ENCODE measurements around the gene ADAMTS19.
"Not testable (repeated sequence)": the region's sequence is repeated elsewhere in the genome, so short reads cannot be mapped to it uniquely, and the experiment has no call there.

ADAMTS19 gene

GRCh38 chr5:129477532-129477931 is 17.4 kb downstream of the ADAMTS19 start:
- no peak for DNase-seq (ENCODE audit: low read depth in 2 of 2)

DNA sequence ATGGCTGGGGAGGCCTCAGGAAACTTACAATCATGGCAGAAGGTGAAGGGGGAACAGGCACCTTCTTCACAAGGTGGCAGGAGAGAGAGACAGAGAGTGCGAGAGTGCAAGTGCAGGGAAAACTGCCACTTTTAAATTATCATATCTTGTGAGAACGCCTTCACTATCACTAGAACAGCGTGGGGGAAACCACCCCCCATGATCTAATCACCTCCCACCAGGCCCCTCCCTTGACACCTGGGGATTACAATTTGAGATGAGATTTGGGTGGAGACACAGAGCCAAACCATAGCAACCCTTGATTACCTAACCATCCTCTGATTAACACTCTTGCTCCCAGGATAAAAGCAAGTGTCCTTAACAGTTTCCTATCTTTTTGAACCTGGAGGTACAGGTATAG is 21.1 kb downstream of the ADAMTS19 start:
- no peak for DNase-seq (ENCODE audit: low read depth in 2 of 2)

- no peak for DNase-seq (ENCODE audit: low read depth in 2 of 2)
Observed at GRCh38 chr5:129496421-129496820, 36.3 kb downstream of the ADAMTS19 start.

- DNase-seq (ENCODE audit: low read depth in 2 of 2), result no peak
Observed at GRCh38 chr5:129496864-129497595, 36.9 kb downstream of the ADAMTS19 start.

- DNase-seq (ENCODE audit: low read depth in 2 of 2), result no peak
Observed at GRCh38 chr5:129499208-129499852, 39.2 kb downstream of the ADAMTS19 start.

DNA sequence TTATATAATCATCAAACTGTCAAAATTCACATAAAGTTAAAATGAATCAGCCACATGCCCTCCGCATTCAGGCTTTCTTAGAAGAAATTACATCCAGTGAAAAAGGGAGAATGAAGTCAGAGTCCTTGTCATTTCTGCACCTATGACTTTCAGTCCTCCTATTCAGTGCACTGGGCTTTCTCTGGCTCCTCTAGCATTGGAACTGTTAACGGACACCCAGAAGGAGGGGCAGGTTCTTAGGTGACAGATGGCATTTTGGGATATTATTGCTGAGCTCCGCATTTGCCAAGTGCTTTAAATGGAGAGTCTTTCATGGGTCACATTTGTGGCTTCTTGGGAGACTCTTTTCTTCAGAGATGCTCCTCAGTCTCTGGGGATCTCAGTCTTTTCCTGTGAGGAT is 40.0 kb downstream of the ADAMTS19 start:
- no peak for DNase-seq (ENCODE audit: low read depth in 2 of 2)

DNA sequence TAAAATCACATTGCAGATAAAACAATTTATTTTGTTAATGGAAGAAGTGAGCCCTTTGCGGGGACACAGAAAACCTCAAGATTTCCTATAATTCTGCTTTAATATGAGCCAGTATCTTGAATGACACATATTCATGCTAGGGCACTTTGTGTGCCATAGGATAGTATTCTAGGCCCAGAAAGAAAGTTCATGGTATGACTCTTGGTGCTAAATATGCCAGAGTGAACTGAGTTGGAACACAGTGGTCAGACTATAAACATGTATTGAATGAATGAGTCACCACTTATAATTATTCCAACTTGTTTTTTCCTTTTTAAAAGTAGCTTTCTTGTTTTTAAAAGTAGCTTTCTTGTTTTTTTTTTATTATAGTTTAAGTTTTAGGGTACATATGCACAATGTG is 46.0 kb downstream of the ADAMTS19 start:
- no peak for DNase-seq (ENCODE audit: low read depth in 2 of 2)

DNA sequence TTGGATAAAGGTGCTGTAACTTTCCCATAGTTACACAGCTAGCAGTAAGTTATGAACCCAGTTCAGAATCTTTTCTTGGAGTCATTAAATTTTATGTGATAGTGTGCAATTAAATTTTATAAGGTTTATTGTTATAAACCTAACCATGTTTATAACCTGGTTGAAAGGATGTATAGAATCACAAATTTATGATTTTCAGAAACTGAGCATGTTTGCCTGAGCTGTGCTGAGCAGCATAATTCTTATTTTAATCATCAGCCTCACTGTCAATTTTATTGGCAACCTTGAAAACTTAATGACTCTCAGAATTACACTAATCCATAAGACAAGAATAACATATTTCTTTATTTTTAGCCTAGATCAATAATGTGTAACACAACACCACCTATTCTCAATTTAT is 46.9 kb downstream of the ADAMTS19 start:
- no peak for DNase-seq (ENCODE audit: low read depth in 2 of 2)

DNA sequence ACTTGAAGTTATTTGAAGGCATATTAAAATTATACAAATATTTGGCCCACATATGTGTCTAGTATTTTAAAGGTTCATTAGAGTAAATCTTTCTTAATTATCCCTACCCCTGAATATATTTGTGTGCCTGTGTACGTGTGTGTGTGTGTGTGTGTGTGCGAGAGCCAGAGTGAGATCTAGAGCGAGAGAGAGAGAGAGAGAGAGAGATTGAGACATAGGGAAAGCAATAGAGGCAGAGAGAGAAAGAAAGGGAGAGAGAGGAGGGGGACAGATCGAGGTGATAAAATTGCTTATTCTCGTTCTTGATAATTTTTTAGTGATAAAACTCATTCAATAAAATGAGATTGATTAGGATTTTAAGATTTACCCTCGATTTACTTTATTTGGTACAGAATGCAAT is 47.4 kb downstream of the ADAMTS19 start:
- no peak for DNase-seq (ENCODE audit: low read depth in 2 of 2)

DNA sequence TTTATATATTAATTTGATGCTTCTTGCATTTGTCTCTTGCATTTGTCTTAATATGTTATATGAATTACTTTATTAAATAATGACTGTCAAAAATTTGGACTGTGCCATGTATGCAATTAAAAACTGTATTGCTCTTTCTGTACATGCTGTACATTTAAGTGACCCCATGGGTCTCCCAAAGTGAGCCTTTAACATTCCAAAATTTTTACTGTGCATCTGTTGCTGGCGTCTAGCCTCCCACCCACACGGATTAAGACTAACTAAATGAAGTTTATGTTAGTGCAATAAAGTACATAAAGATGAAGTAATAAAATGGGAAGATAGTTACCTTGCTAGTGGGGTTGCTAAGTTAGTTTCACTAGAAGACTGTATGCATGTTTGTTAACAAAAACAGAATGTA is 48.5 kb downstream of the ADAMTS19 start:
- no peak for DNase-seq (ENCODE audit: low read depth in 2 of 2)

DNA sequence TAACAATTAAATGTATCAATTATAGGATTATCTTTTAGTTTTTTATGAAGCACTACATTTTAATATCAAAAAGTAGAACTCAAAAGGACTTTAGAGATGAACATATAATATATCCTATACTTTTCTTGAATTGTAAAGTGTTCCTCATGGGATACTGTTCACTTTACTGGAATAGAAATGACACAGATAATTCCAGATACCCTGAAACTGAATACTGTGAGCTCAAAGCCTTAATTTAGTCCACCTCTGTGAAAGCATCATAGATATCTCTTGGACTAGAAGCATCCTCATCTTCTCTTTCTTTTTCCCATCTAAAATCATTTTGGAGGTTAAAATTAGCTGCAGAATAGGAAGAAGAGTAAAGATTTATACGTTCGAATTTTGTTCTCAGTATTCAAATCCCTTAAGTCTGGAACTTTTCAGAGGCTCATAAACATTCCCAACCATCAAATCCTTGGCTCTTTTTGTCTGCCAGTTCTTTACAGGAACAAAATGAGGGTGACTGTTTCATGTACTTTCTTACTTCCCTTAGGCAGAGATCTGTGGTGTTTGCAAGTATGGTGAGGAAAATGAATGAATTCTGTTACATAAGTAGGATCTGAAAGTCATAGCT is 49.4 kb downstream of the ADAMTS19 start:
- DNase-seq (ENCODE audit: low read depth in 2 of 2), result no peak

DNA sequence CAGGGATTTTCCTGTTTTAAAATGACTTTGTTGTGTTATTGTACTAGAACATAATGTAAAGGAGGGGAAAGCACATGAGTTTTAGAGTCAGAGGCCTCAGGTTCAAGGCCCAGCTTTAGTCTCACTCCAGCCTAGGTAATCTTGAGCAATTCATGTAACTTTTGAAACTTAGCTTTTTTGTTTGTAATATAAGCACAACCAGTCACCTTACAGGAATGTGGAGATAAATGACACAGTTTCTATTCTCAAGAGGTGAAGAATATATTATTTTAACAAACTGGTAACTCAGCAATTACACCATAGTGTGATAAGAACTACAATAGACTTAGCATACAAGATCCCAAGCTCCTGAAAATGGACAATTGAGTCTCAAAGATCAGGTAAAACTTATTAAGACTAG is 51.2 kb downstream of the ADAMTS19 start:
- DNase-seq (ENCODE audit: low read depth in 2 of 2), result no peak

- no peak for DNase-seq (ENCODE audit: low read depth in 2 of 2)
Observed at GRCh38 chr5:129541051-129541450, 81.0 kb downstream of the ADAMTS19 start.

DNA sequence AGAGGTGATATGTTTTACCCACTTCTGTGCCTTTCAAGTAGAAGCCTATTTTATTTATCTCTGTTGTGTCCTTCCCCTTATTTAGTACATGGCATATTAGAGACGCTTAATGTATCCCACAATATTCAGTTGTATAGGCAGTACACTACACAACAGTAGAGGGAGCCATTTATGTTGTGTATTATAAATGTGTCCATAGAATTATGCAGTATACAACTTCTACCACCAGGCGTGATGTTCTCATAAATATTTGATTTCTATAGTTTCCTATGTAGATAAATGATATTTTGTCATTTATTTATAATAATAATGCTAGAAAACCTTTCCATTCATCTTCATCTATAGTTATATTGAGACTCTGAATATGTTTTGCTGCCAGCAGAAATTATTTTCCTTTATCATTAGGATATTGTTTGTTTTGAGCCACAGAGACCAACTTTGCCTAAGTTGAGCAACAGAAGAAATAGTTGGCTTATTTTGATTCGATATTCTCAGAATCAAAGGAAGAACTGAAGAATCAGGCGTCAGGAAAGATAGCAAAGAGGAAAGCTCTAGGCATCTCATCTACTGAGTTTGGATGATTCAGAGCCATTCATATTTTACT is 81.7 kb downstream of the ADAMTS19 start:
- no peak for DNase-seq (ENCODE audit: low read depth in 2 of 2)

DNA sequence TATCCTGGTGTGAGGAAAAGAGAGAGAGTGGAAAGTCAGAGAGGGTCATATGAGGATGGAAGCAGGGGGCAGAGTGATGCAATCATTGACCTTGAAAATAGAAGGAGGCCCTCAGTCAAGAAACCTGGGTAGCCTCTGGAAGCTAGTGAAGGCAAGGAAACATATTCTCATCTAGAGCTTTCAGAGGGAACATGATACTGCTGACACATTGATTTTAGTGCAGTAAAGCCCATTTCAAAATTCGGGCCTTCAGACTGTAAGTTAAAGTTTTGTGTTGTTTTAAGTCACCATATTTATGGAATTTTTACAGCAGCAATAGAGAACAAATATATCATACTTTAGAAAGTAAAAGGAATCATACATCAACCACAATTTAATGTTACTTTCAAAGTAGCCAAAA is 87.0 kb downstream of the ADAMTS19 start:
- DNase-seq (ENCODE audit: low read depth in 2 of 2), result no peak

GRCh38 chr5:129554134-129554904 is 94.2 kb downstream of the ADAMTS19 start:
- DNase-seq (ENCODE audit: low read depth in 2 of 2), result no peak

GRCh38 chr5:129563585-129563984 is 103.5 kb downstream of the ADAMTS19 start:
- DNase-seq (ENCODE audit: low read depth in 2 of 2), result no peak

- DNase-seq (ENCODE audit: low read depth in 2 of 2), result no peak
Observed at GRCh38 chr5:129569295-129569694, 109.2 kb downstream of the ADAMTS19 start.

GRCh38 chr5:129572060-129572459 is 112.0 kb downstream of the ADAMTS19 start:
- no peak for DNase-seq (ENCODE audit: low read depth in 2 of 2)

DNA sequence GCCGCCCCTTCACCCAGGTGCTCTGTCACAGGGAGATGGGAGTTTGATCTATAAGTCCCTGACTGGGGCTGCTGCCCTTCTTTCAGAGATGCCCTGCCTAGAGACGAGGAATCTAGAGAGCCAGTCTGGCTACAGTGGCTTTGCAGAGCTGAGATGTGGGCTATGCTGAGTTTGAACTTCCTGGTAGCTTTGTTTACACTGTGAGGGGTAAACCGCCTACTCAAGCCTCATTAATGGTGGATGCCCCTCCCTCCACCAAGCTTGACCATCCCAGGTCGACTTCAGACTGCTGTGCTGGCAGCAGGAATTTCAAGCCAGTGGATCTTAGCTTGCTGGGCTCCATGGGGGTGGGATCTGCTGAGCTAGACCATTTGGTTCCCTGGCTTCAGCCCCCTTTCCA is 124.4 kb downstream of the ADAMTS19 start:
- not testable (repeated sequence) for DNase-seq (ENCODE audit: low read depth in 2 of 2)

DNA sequence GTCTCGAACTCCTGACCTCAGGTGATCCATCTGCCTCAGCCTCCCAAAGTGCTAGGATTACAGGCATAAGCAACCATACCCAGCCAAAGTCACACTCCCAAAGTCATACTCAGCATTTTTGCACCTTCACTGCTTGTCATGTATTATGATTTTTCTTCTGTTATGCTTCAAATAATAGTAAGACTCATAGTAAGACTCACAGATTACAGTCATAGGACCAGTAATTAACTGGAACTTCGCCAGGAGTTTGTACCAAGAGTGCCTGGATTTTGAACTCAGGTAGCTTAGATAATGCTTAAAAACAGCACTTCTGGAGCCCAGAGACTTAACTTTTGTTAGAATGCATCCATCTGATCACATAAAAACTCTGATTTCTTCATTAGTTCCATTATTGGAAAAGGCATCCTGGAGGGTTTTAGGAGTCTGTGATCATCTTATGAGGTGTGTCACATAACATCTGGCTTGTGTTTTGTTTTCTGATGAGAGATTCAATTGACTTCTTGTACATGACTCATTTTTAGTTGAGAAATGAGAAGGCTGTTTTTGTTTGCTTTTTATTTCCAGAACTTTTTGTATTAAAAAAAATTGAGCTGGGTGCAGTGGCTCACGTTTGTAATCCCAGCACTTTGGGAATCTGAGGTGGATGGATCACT is 131.5 kb downstream of the ADAMTS19 start:
- no peak for DNase-seq (ENCODE audit: low read depth in 2 of 2)

All from stimulated activated CD4-positive, alpha-beta T cell treated with anti-CD3 and anti-CD28 coated beads, Interleukin-1b, Interleukin-23, amount 100 ng/mL, for 4 hours (primary cell).